Heart left ventricle (tissue), 13 donors: ENCODE measurements around the gene RAB11FIP2.

Experiments used
- CTCF ChIP-seq, 12 donors: fragments of 200-600 bp; sonication (generic) in 4 of 12; IDR thresholded peaks; one replicate each; pipeline versions ENCODE4 v1.5.0 to v1.8.0; 2018 to 2022; ENCODE audit warnings: antibody characterized with exemption in 12 of 12, mild to moderate bottlenecking in 5 of 12
- POLR2A ChIP-seq, 2 donors: fragments of 450-650 bp; IDR thresholded peaks; one replicate each; pipeline ENCODE4 v1.6.1; 2017; ENCODE audit warnings: antibody characterized with exemption in 2 of 2, mild to moderate bottlenecking in 2 of 2, moderate library complexity in 2 of 2
- donor health status: ischemic (EF 13 %, LVEDD 7.1; RV severe dilation, severe dysfunction).
- donor health status: DM: no; HTN: yes; CAD: no.
- donor health status: DM: no; HTN: no; CAD: no.
- donor health status: ischemic (EF 25% LVEDD 6.9; RV normal size, moderate dysfunction).
- donor health status: ischemic (EF 25% LVEDD 5.7; RV mildly dilated, moderate dysfunction).
- donor health status: ischemic (EF 35%, LVEDD 5.7; RV mildly dilated, moderate dysfunction).
- donor health status: nonischemic (EF 11% LVEDD 7.7; RV severe dilation, severe dysfunction).
- donor health status: DM: yes; HTN: yes; CAD: no.
- donor health status: PGD.
- donor health status: ischemic (EF 29% LVEDD 5.4; RV normal size, mild dysfunction).
- donor health status: nonischemic (EF 23%, LVEDD 6.1; RV moderate dilation, normal function).

GRCh38 chr10:117989962-117990361 is 56.8 kb downstream of the RAB11FIP2 start:
- TF ChIP-seq CTCF (IDR thresholded peaks at IDR 0.05) (no peak), POLR2A (IDR thresholded peaks at IDR 0.05) (no peak)
